ENCODE data around the gene PCBP3. TPM values are rescaled to one million over a fixed set of nuclear protein-coding genes. Genes with fewer than 3 reads are reported as not detected.

The PCBP3 gene
- total and polyA plus RNA-seq, 2 donors (not counting 3 experiments of a cell fraction or from before 2014, with no cell fraction given), result 0.06 to 1.1 TPM

- no peak for FAIRE-seq
- Histone ChIP-seq H3K9ac (replicated peaks; ENCODE audit: extremely low read depth, insufficient read depth, low read length) (peak overlapping the region; percentile 65), H3K36me3 (ENCODE audit: control insufficient read depth in 2 of 2, extremely low read depth in 1 of 2, insufficient read depth in 2 of 2, low read length in 2 of 2) (no peaks in the 10 kb centered on the region), H3K9me3 (replicated peaks; ENCODE audit: control insufficient read depth, insufficient read depth, low read length) (no peaks in the 10 kb centered on the region), H3K4me1 (ENCODE audit: control insufficient read depth, extremely low read depth, insufficient read depth, low read length) (peaks cover 29% of the 10 kb centered on the region), H3K4me3 (replicated peaks in 1 of 3; ENCODE audit: insufficient read depth in 1 of 3, low read depth in 1 of 3, low read length in 3 of 3) (peak overlapping the region; percentile 7 to 56 (median 27)), H3K27ac (ENCODE audit: insufficient read depth, low read depth, low read length) (peak overlapping the region; percentile 35), H3K4me2 (ENCODE audit: insufficient read depth, low read length) (peak overlapping the region; percentile 54), H4K20me1 (replicated peaks; ENCODE audit: control insufficient read depth, extremely low read depth, insufficient read depth, low read length) (no peaks in the 10 kb centered on the region), H3K9me1 (replicated peaks; ENCODE audit: control insufficient read depth, extremely low read depth, insufficient read depth, low read length) (no peaks in the 10 kb centered on the region), H3K27me3 (ENCODE audit: control insufficient read depth in 2 of 2, insufficient read depth in 2 of 2, low read length in 2 of 2) (peaks cover 0 to 2% of the 10 kb centered on the region in 2 experiments), H3K79me2 (ENCODE audit: control insufficient read depth, insufficient read depth, low read length) (no peaks in the 10 kb centered on the region), H2AFZ (ENCODE audit: low read depth, low read length) (peak overlapping the region; percentile 93)
- intact Hi-C loops (cut with micrococcal nuclease), result loop anchor here (1.0 to 5.0 kb wide), 4 partner anchors 8 to 254 kb away; partner anchors contain the start of genes COL6A1, COL6A2 and LSS
- peak; percentile 45 for TF ChIP-seq EZH2 (IDR thresholded peaks at IDR 0.05; ENCODE audit: borderline replicate concordance, low read depth, low read length, severe bottlenecking)
- TF ChIP-seq MAX (IDR thresholded peaks at IDR 0.05; ENCODE audit: insufficient read depth, insufficient read length), result no peak
- ChIA-PET CTCF (interaction anchor here (0.7 to 5.1 kb wide), 14 partner anchors 8 to 313 kb away, joined by 3 to 78 read pairs (median 4); partner anchors contain the start of genes COL6A1, MCM3AP and YBEY), POLR2A (no interaction called here)
- dilution Hi-C loops (cut with MboI; ENCODE audit: extremely low pct_ligation_motif_present, low sequenced_read_pairs), result no loop called here
- no TSS peak for BruUV-seq (replicated peaks)
- DNase-seq (ENCODE audit: low read depth, low spot score), result peak; percentile 14
Observed at GRCh38 chr21:45972716-45973474, 329.4 kb downstream of the PCBP3 start.

GRCh38 chr21:45973475-45974072, 330.0 kb downstream of the PCBP3 start:
- POLR2A ChIA-PET, result no interaction called here
- Histone ChIP-seq H3K9me3 (replicated peaks; ENCODE audit: control insufficient read depth, insufficient read depth, low read length) (no peaks in the 10 kb centered on the region), H3K79me2 (ENCODE audit: control insufficient read depth, insufficient read depth, low read length) (no peaks in the 10 kb centered on the region), H3K27ac (ENCODE audit: insufficient read depth, low read depth, low read length) (peak overlapping the region; percentile 35), H3K27me3 (ENCODE audit: control insufficient read depth in 2 of 2, insufficient read depth in 2 of 2, low read length in 2 of 2) (peaks cover 0 to 2% of the 10 kb centered on the region in 2 experiments), H3K4me2 (ENCODE audit: insufficient read depth, low read length) (peak overlapping the region; percentile 54), H3K9ac (replicated peaks; ENCODE audit: extremely low read depth, insufficient read depth, low read length) (peak overlapping the region; percentile 65), H3K4me3 (replicated peaks in 1 of 3; ENCODE audit: insufficient read depth in 1 of 3, low read depth in 1 of 3, low read length in 3 of 3) (peak overlapping the region; percentile 7 to 56 (median 34)), H3K9me1 (replicated peaks; ENCODE audit: control insufficient read depth, extremely low read depth, insufficient read depth, low read length) (no peaks in the 10 kb centered on the region), H2AFZ (ENCODE audit: low read depth, low read length) (peak overlapping the region; percentile 93), H4K20me1 (replicated peaks; ENCODE audit: control insufficient read depth, extremely low read depth, insufficient read depth, low read length) (no peaks in the 10 kb centered on the region), H3K4me1 (ENCODE audit: control insufficient read depth, extremely low read depth, insufficient read depth, low read length) (peaks cover 29% of the 10 kb centered on the region), H3K36me3 (ENCODE audit: control insufficient read depth in 2 of 2, extremely low read depth in 1 of 2, insufficient read depth in 2 of 2, low read length in 2 of 2) (no peaks in the 10 kb centered on the region)
- intact Hi-C loops (cut with micrococcal nuclease) (loop anchor here (1.0 to 5.0 kb wide), 4 partner anchors 8 to 254 kb away; partner anchors contain the start of genes COL6A1, COL6A2 and LSS), dilution Hi-C loops (cut with MboI; ENCODE audit: extremely low pct_ligation_motif_present, low sequenced_read_pairs) (no loop called here)
- BruUV-seq (replicated peaks), result TSS peak; percentile 33
- FAIRE-seq (peak; percentile 75), DNase-seq (ENCODE audit: low read depth, low spot score) (peak; percentile 77)
- CTCF ChIA-PET, result interaction anchor here (0.6 to 5.1 kb wide), 15 partner anchors 9 to 670 kb away, joined by 3 to 78 read pairs (median 4); partner anchors contain the start of genes COL6A1, MCM3AP and YBEY
- TF ChIP-seq GATA2 (IDR thresholded peaks at IDR 0.05; ENCODE audit: insufficient read depth, insufficient read length, low read depth, low read length) (no peak), EZH2 (IDR thresholded peaks at IDR 0.05; ENCODE audit: borderline replicate concordance, low read depth, low read length, severe bottlenecking) (no peak), CTCF (IDR thresholded peaks at IDR 0.05; ENCODE audit: extremely low read depth in 1 of 2, insufficient read depth in 1 of 2, low read depth in 1 of 2, low read length in 2 of 2) (peak; percentile 70 to 83), MAX (IDR thresholded peaks at IDR 0.05; ENCODE audit: insufficient read depth, insufficient read length) (no peak), JUN (IDR thresholded peaks at IDR 0.05; ENCODE audit: borderline replicate concordance, insufficient read depth, insufficient read length, low read depth) (no peak)

Measured in endothelial cell of umbilical vein (primary cell).